ENCODE results near the gene HOMER3.

- no peak for TF ChIP-seq CTCF (IDR thresholded peaks at IDR 0.05; ENCODE audit: low read length)
- TF ChIP-seq EZH2 (IDR thresholded peaks at IDR 0.05; ENCODE audit: borderline replicate concordance, low read length), result no peak
Observed at GRCh38 chr19:18910801-18911436, 30.1 kb downstream of the HOMER3 start.

Data from OCI-LY1 (cell line).